GM06990 (cell line): Measurements from ENCODE around the gene TM4SF1.
"Not testable (repeated sequence)": the region's sequence is repeated elsewhere in the genome, so short reads cannot be mapped to it uniquely, and the experiment has no call there.

Experiments
- DNase-seq: peaks from one replicate; pipeline ENCODE4 v3.0.0-alpha.2; 2011; ENCODE audit not compliant: insufficient read length; ENCODE audit errors: extremely low read depth
- H3K27me3 ChIP-seq: replicated peaks from 2 replicates; pipeline ENCODE4 v1.6.0; 2011; ENCODE audit warnings: low read length; ENCODE audit not compliant: control insufficient read depth, insufficient read depth
- H3K36me3 ChIP-seq: 2 replicates; pipeline ENCODE4 v1.5.1; 2011; ENCODE audit warnings: low read length; ENCODE audit not compliant: control insufficient read depth, insufficient read depth
- H3K4me3 ChIP-seq: replicated peaks from 2 replicates; pipeline ENCODE4 v1.5.1; 2011; ENCODE audit warnings: low read depth, mild to moderate bottlenecking, control low read depth, low read length
- TF ChIP-seq, protein P1 (sequence below): IDR thresholded peaks from 2 replicates; pipeline ENCODE4 v1.5.1; 2011; ENCODE audit warnings: low read length, control low read depth, mild to moderate bottlenecking, inconsistent platforms; ENCODE audit not compliant: insufficient read depth, poor library complexity, severe bottlenecking

The TM4SF1 gene

DNA sequence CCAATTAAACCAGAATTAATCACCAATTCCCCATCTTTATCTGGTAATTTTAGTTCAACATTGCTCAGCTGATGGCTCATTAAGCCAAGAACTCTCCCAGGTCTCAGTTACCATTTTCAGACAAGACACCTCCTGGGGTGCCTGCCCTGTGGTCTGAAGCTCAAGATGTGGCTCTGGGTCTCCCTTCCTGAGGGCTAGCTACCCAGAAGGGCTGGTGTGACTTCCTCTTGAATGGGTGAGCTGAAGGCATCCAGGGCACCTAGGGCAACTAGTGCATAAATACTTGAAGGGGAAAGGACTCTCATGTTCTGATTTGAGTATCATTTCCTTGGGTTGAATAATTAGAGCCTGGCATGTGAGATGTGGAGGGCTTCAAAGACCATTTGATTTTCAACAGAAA lies 6.7 kb upstream of the TM4SF1 start:
- TF ChIP-seq, protein P1, sequence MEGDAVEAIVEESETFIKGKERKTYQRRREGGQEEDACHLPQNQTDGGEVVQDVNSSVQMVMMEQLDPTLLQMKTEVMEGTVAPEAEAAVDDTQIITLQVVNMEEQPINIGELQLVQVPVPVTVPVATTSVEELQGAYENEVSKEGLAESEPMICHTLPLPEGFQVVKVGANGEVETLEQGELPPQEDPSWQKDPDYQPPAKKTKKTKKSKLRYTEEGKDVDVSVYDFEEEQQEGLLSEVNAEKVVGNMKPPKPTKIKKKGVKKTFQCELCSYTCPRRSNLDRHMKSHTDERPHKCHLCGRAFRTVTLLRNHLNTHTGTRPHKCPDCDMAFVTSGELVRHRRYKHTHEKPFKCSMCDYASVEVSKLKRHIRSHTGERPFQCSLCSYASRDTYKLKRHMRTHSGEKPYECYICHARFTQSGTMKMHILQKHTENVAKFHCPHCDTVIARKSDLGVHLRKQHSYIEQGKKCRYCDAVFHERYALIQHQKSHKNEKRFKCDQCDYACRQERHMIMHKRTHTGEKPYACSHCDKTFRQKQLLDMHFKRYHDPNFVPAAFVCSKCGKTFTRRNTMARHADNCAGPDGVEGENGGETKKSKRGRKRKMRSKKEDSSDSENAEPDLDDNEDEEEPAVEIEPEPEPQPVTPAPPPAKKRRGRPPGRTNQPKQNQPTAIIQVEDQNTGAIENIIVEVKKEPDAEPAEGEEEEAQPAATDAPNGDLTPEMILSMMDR: no peak
- H3K4me3 ChIP-seq: no peak overlapping the region

DNA sequence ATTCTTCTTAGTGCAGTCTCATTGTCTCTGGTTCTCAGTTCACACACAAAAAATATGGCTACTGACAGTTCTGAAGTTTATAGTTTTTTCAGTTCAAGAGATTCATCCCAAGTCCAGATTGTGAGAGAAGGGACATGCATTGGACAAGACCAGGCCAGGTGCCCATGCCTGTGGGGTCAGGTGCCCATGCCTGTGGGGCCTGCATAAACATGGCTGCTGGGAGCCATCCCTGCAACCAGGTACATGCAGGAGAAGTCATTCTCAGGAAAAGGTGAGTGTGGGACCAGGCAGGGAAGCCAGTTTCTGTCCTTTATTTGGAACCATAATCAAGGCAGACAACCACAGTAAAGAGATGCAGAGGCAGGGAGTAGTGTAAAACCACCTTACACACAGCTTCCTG lies 6.3 kb upstream of the TM4SF1 start:
- TF ChIP-seq, protein P1: no peak
- no peak overlapping the region for H3K4me3 ChIP-seq
- no peaks in the 10 kb centered on the region for H3K36me3 ChIP-seq
- no peak for DNase-seq
- no peaks in the 10 kb centered on the region for H3K27me3 ChIP-seq

More for the DNA sequence above, 6.7 kb upstream of the TM4SF1 start:
- Histone ChIP-seq H3K27me3 (no peaks in the 10 kb centered on the region), H3K36me3 (no peaks in the 10 kb centered on the region)
- no peak for DNase-seq

DNA sequence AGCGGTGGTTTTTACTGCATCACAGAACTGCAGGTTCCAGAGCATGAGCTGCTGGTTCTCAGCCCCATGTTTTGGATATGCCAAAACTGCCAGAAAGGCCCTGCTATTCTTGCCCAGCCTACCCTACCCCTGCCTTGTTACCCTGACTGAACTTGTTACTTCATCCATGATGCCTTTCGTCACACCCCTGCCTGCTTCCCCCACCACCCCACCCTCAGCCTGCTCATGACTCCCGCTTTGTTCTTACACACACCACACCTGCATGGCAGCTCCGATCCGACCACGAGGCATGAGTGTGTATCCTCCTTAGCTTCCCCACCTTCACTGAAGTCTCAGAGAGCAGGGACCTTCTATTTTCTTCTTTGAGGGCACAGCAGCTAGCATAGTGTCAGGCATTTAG lies 5.1 kb upstream of the TM4SF1 start:
- no peak for DNase-seq
- H3K36me3 ChIP-seq: no peaks in the 10 kb centered on the region
- TF ChIP-seq, protein P1: no peak
- H3K4me3 ChIP-seq: no peak overlapping the region
- H3K27me3 ChIP-seq: no peaks in the 10 kb centered on the region

DNA sequence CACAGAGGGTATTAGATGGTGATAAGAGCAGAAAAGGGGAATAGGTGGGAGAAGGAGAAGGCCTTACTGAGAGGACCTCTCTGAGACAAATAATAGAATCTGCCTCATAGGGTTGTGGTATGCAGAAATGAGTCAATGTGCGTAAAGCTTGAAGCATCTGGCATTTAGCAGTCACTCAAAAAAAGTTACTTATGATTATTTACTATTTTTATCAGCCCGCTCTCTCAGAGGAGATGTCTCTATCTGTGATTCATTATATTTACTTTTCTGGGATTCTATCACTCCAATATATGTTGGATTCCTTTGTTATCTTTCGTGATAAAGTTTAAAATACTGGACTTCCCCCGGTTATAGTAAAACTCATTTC lies 4.6 kb upstream of the TM4SF1 start:
- H3K36me3 ChIP-seq: no peaks in the 10 kb centered on the region
- TF ChIP-seq, protein P1: no peak
- no peak overlapping the region for H3K4me3 ChIP-seq
- DNase-seq: no peak
- H3K27me3 ChIP-seq: no peaks in the 10 kb centered on the region

DNA sequence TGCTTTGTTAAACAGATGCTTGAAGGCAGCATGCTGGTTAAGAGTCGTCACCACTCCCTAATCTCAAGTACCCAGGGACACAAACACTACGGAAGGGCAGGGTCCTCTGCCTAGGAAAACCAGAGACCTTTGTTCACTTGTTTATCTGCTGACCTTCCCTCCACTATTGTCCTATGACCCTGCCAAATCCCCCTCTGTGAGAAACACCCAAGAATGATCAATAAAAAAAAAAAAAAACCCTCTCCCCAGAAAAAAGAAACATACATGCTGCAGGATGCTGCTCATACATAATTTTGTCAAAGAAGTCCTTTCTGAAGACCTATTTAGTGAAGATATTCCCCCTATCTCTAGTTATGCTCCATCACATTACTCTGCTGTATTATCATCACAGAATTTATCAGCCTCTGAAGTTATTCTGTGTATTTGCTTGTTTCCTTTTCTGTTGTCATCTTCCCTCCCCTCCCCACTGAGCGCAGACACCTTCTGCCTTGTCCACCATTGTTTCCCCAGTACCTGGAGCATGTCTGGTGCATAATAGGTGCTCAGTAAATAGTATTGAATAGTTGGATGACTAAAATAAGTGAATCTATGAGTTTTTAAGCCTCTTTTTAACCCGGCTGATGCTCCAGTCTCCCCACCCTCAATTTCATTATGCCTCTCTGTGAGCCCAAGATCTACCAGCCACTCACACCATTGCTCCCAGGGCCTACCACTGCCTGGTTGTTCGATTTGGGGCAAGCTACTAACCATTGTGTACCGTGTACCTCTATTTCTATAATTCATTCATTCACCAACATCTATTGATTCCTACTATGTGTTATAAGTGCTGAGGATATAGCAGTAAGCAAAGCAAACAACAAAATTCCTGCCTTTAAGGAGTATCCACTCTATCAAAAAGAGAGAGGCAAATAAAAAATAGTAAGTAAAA lies 4.0 kb upstream of the TM4SF1 start:
- Histone ChIP-seq H3K27me3 (no peaks in the 10 kb centered on the region), H3K36me3 (no peaks in the 10 kb centered on the region), H3K4me3 (no peak overlapping the region)
- TF ChIP-seq, protein P1: no peak
- DNase-seq: no peak

DNA sequence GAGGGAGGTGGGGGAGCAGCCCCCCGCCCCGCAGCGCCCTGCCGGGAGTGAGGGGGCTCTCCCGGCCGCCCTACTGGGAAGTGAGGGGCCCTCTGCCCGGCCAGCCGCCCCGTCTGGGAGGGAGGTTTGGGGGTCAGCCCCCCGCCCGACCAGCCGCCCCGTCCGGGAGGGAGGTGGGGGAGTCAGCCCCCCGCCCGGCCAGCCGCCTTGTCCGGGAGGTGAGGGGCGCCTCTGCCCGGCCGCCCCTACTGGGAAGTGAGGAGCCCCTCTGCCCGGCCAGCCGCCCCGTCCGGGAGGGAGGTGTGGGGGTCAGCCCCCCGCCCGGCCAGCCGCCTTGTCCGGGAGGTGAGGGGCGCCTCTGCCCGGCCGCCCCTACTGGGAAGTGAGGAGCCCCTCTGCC lies 2.8 kb upstream of the TM4SF1 start:
- DNase-seq, H3K4me3 ChIP-seq: not testable (repeated sequence)

More for the DNA sequence above, 2.8 kb upstream of the TM4SF1 start:
- H3K36me3 ChIP-seq, H3K27me3 ChIP-seq: not testable (repeated sequence)
